Measurements from ENCODE around the gene ETS2. TPM values are rescaled to one million over a fixed set of nuclear protein-coding genes. Genes with fewer than 3 reads are reported as not detected.

The ETS2 gene
- total and polyA plus RNA-seq, 10 of the 15 experiments (the other 5 are each of a cell fraction or from before 2014, with no cell fraction given), result 0.52 to 8.6 (median 3.8) TPM

- ChIA-PET RAD21 (ENCODE audit: unreplicated experiment) (no interaction called here), SMC1A (ENCODE audit: uncharacterized antibody, unreplicated experiment) (no interaction called here), CTCF (no interaction called here), POLR2A (no interaction called here)
- intact Hi-C loops (cut with micrococcal nuclease; ENCODE audit: unreplicated experiment), result no loop called here
- no TSS peak for BruUV-seq (replicated peaks)
- Histone ChIP-seq H3K4me1 (ENCODE audit: control insufficient read depth, insufficient read depth, low read length) (no peaks in the 10 kb centered on the region; the same call in 1 of the 2 replicates), H2AFZ (ENCODE audit: control insufficient read depth, low read depth, low read length) (no peak overlapping the region), H3K27me3 (replicated peaks in 1 of 2; ENCODE audit: control insufficient read depth in 2 of 2, insufficient read depth in 2 of 2, low read length in 1 of 2) (no peaks in the 10 kb centered on the region), H3K9ac (ENCODE audit: control insufficient read depth, insufficient read depth, low read length) (no peak overlapping the region), H3K79me2 (ENCODE audit: control insufficient read depth, insufficient read depth, low read length) (no peaks in the 10 kb centered on the region), H4K20me1 (ENCODE audit: control insufficient read depth, insufficient read depth) (no peaks in the 10 kb centered on the region), H3K9me3 (replicated peaks; ENCODE audit: control insufficient read depth, insufficient read depth, low read length) (no peaks in the 10 kb centered on the region; the same call in 2 of the 3 replicates), H3K4me2 (ENCODE audit: control insufficient read depth, insufficient read depth) (no peak overlapping the region), H3K27ac (ENCODE audit: control insufficient read depth, insufficient read depth) (no peak overlapping the region), H3K36me3 (ENCODE audit: control insufficient read depth in 2 of 2, insufficient read depth in 2 of 2, low read length in 1 of 2) (peaks cover 12 to 25% of the 10 kb centered on the region in 2 experiments), H3K4me3 (no peak overlapping the region)
- TF ChIP-seq E2F8 (IDR thresholded peaks at IDR 0.05; ENCODE audit: low read depth, partially characterized antibody) (no peak), KDM1A (IDR thresholded peaks at IDR 0.05; ENCODE audit: borderline replicate concordance) (no peak), NFYB (IDR thresholded peaks at IDR 0.05; ENCODE audit: insufficient read depth, low read depth, low read length) (no peak), TBL1XR1 (IDR thresholded peaks at IDR 0.05; ENCODE audit: low read depth, low read length) (no peak), MYB (IDR thresholded peaks at IDR 0.05; ENCODE audit: borderline replicate concordance, low read depth, low read length) (no peak), MTA3 (IDR thresholded peaks at IDR 0.05; ENCODE audit: borderline replicate concordance, low read length) (no peak), SPI1 (IDR thresholded peaks at IDR 0.05; ENCODE audit: borderline replicate concordance, insufficient read depth, low read depth, low read length) (no peak), TCF12 (IDR thresholded peaks at IDR 0.05; ENCODE audit: low read depth, low read length) (no peak)
- 73% methylated on average over 16 of the region's 16 CpGs for WGBS (ENCODE audit: insufficient coverage, insufficient replicate concordance, low lambda C conversion rate, missing lambda C conversion rate)
- in situ Hi-C loops (cut with MboI), result no loop called here
- no peak for DNase-seq (ENCODE audit: low read depth, low spot score)
- FAIRE-seq, result no peak
- no peak for ATAC-seq
Observed at GRCh38 chr21:38814126-38815059, 8.7 kb downstream of the ETS2 start.
